ENCODE data around the gene CYSRT1. TPM values are rescaled to one million over a fixed set of nuclear protein-coding genes. Genes with fewer than 3 reads are reported as not detected.

CYSRT1 gene
- polyA plus RNA-seq, 1 of the 3 experiments (the other 2 are of a cell fraction) = 2.1 TPM

GRCh38 chr9:137234055-137234697 lies 9.2 kb downstream of the CYSRT1 start:
- POLR2A ChIA-PET = no interaction called here
- Histone ChIP-seq H3K27me3 (ENCODE audit: insufficient read depth) (no peaks in the 10 kb centered on the region), H3K36me3 (replicated peaks in 1 of 2; ENCODE audit: control insufficient read depth in 1 of 2, insufficient read depth in 2 of 2, low read length in 1 of 2) (no peaks in the 10 kb centered on the region), H3F3A (replicated peaks; ENCODE audit: insufficient read depth) (peaks cover 3% of the 10 kb centered on the region), H2AFZ (ENCODE audit: low read depth) (no peak overlapping the region), H3K4me2 (no peak overlapping the region), H3K9me2 (no peaks in the 10 kb centered on the region), H4K20me1 (ENCODE audit: insufficient read depth) (no peaks in the 10 kb centered on the region), H3K4me3 (ENCODE audit: low read depth in 2 of 2, low read length in 1 of 2) (no peak overlapping the region), H3K27ac (ENCODE audit: low read depth in 2 of 2, low read length in 1 of 2) (no peak overlapping the region), H3K79me2 (ENCODE audit: insufficient read depth) (peaks cover 21% of the 10 kb centered on the region), H3K4me1 (ENCODE audit: control insufficient read depth in 1 of 2, insufficient read depth in 2 of 2, low read depth in 1 of 2, low read length in 1 of 2) (peaks cover 9 to 26% of the 10 kb centered on the region in 2 experiments; a peak in 2 of 4 replicates), H3K9ac (no peak overlapping the region), H3K9me3 (no peaks in the 10 kb centered on the region)
- CTCF ChIA-PET = interaction anchor here (1.1 to 1.4 kb wide), 3 partner anchors 31 to 179 kb away, joined by 3 to 5 read pairs (median 3); no protein-coding TSS in a partner anchor
- WGBS (ENCODE audit: low lambda C conversion rate) = 81% methylated on average over 10 of the region's 40 CpGs
- TF ChIP-seq TCF12 (IDR thresholded peaks at IDR 0.05) (no peak), ZBTB33 (IDR thresholded peaks at IDR 0.05; ENCODE audit: borderline replicate concordance, low read depth) (no peak), FOXM1 (IDR thresholded peaks at IDR 0.05; ENCODE audit: low read depth) (no peak), NRF1 (IDR thresholded peaks at IDR 0.05; ENCODE audit: low read depth, low read length) (no peak), EP300 (IDR thresholded peaks at IDR 0.05; ENCODE audit: borderline replicate concordance in 1 of 2, low read depth in 1 of 2, low read length in 1 of 2) (no peak), PBX3 (IDR thresholded peaks at IDR 0.05) (no peak), IRF3 (IDR thresholded peaks at IDR 0.05; ENCODE audit: low read depth, low read length) (no peak), SIN3A (IDR thresholded peaks at IDR 0.05; ENCODE audit: borderline replicate concordance, low read depth, low read length) (no peak), EZH2phosphoT487 (IDR thresholded peaks at IDR 0.05; ENCODE audit: borderline replicate concordance, low read depth) (no peak)
- no peak for DNase-seq

- Histone ChIP-seq H4K20me1 (ENCODE audit: insufficient read depth) (no peaks in the 10 kb centered on the region), H3K27me3 (ENCODE audit: insufficient read depth) (no peaks in the 10 kb centered on the region)
- 87% methylated on average over 16 of the region's 18 CpGs for WGBS (ENCODE audit: low lambda C conversion rate)
- TF ChIP-seq MEF2A (IDR thresholded peaks at IDR 0.05; ENCODE audit: borderline replicate concordance, low read depth) = no peak
- no peak for TF ChIP-seq FOSL2 (IDR thresholded peaks at IDR 0.05; ENCODE audit: borderline replicate concordance, low read depth)
- no peak for TF ChIP-seq ZBTB33 (IDR thresholded peaks at IDR 0.05; ENCODE audit: borderline replicate concordance, low read depth)
- TF ChIP-seq TEAD4 (IDR thresholded peaks at IDR 0.05; ENCODE audit: borderline replicate concordance, insufficient read depth) = no peak
- TF ChIP-seq IRF3 (IDR thresholded peaks at IDR 0.05; ENCODE audit: low read depth, low read length) = no peak
- no peak for TF ChIP-seq MAX (IDR thresholded peaks at IDR 0.05; ENCODE audit: low read depth)
- TF ChIP-seq NFIC (IDR thresholded peaks at IDR 0.05; ENCODE audit: borderline replicate concordance) = no peak
- TF ChIP-seq EZH2phosphoT487 (IDR thresholded peaks at IDR 0.05; ENCODE audit: borderline replicate concordance, low read depth) = no peak
Observed at GRCh38 chr9:137234758-137235423, 9.9 kb downstream of the CYSRT1 start.

More at GRCh38 chr9:137234758-137235423, 9.9 kb downstream of the CYSRT1 start:
- CTCF ChIA-PET = interaction anchor here (1.1 to 4.5 kb wide), 6 partner anchors 10 to 179 kb away, joined by 3 to 95 read pairs (median 4); partner anchors contain the start of genes CYSRT1, DPP7, RNF208 and RNF224
- H3K4me2 ChIP-seq = no peak overlapping the region
- no peaks in the 10 kb centered on the region for H3K9me2 ChIP-seq
- no peak for DNase-seq
- H3F3A ChIP-seq (replicated peaks; ENCODE audit: insufficient read depth) = peaks cover 8% of the 10 kb centered on the region
- H2AFZ ChIP-seq (ENCODE audit: low read depth) = no peak overlapping the region
- H3K27ac ChIP-seq (ENCODE audit: low read depth in 2 of 2, low read length in 1 of 2) = no peak overlapping the region
- peaks cover 9 to 22% of the 10 kb centered on the region in 2 experiments; a peak in 2 of 4 replicates for H3K4me1 ChIP-seq (ENCODE audit: control insufficient read depth in 1 of 2, insufficient read depth in 2 of 2, low read depth in 1 of 2, low read length in 1 of 2)
- H3K79me2 ChIP-seq (ENCODE audit: insufficient read depth) = peaks cover 27% of the 10 kb centered on the region
- H3K9me3 ChIP-seq = no peaks in the 10 kb centered on the region
- H3K4me3 ChIP-seq (ENCODE audit: low read depth in 2 of 2, low read length in 1 of 2) = no peak overlapping the region
- no peaks in the 10 kb centered on the region for H3K36me3 ChIP-seq (replicated peaks in 1 of 2; ENCODE audit: control insufficient read depth in 1 of 2, insufficient read depth in 2 of 2, low read length in 1 of 2)
- POLR2A ChIA-PET = no interaction called here
- no peak overlapping the region for H3K9ac ChIP-seq
